Right lobe of liver (tissue), 6 donors: ENCODE data around the gene UBE2G1. TPM values are rescaled to one million over a fixed set of nuclear protein-coding genes. Genes with fewer than 3 reads are reported as not detected.

Experiments
- ATAC-seq, 4 donors: fragments of 200-7000 bp; cut with Tn5 transposase; one replicate each; pipeline ENCODE4 v1.9.1; 2020; ENCODE audit warnings: mild to moderate bottlenecking in 4 of 4, moderate library complexity in 4 of 4
- DNase-seq, 3 donors: peaks; one replicate each; pipeline ENCODE4 v3.0.0-alpha.2; 2020
- H3K27ac ChIP-seq, 3 donors: fragments of 200-600 bp; one replicate each; pipeline ENCODE4 v1.8.0; 2022
- H3K27me3 ChIP-seq, 2 donors: fragments of 200-600 bp; one replicate each; pipeline ENCODE4 v1.8.0; 2022
- H3K36me3 ChIP-seq, 4 donors: fragments of 200-600 bp; sonication (generic) in 1 of 4; one replicate each; pipeline versions ENCODE4 v1.5.1 to v1.8.0; 2017 to 2022; ENCODE audit warnings: control low read depth in 1 of 4
- H3K4me1 ChIP-seq, 4 donors: fragments of 200-600 bp; sonication (generic) in 1 of 4; one replicate each; pipeline versions ENCODE4 v1.5.1 to v1.8.0; 2017 to 2022; ENCODE audit warnings: control low read depth in 1 of 4
- H3K4me3 ChIP-seq, 3 donors: fragments of 200-600 bp; one replicate each; pipeline ENCODE4 v1.8.0; 2022
- H3K9me3 ChIP-seq, 4 donors: fragments of 200-600 bp; sonication (generic) in 1 of 4; one replicate each; pipeline versions ENCODE4 v1.5.1 to v1.8.0; 2017 to 2022; ENCODE audit warnings: control low read depth in 1 of 4
- CTCF ChIP-seq, 4 donors: fragments of 200-600 bp in 3 of 4; fragments of 450-650 bp in 1 of 4; IDR thresholded peaks; one replicate each; pipeline versions ENCODE4 v1.5.1 to v1.8.0; 2016 to 2022; ENCODE audit warnings: antibody characterized with exemption in 4 of 4, mild to moderate bottlenecking in 2 of 4
- POLR2A ChIP-seq: fragments of 450-650 bp; IDR thresholded peaks from one replicate; pipeline ENCODE4 v1.6.1; 2017; ENCODE audit warnings: antibody characterized with exemption, mild to moderate bottlenecking
- WGBS: methylation state at CpG from one replicate; pipeline ENCODE4 v1.1.6; 2018; ENCODE audit warnings: low coverage, low lambda C conversion rate; ENCODE audit not compliant: insufficient coverage; ENCODE audit errors: missing lambda C conversion rate; 5-methylcytosine and 5-hydroxymethylcytosine counted together
- intact Hi-C, 2 donors: fragments of 100-400 bp; cut with DNase I; formaldehyde crosslinking; loops; one replicate each; pipeline versions ENCODE4 v1.11.2 to v1.14.1; 2022
- total RNA-seq, 6 experiments: library from RNA; depleted of rRNA in 2 of 6; stranded (reverse); fragments of >200 nt in 2 of 6; fragmentation: NEBNext Ultra II Directional in 3 of 6; extraction: Animal tissue kit (Norgen Biotek cat#: 25700) in 3 of 6; gene quantifications; one replicate each; pipeline versions ENCODE4 v1.1.0 to v1.2.4, GENCODE V29; 2016 to 2023
- donor health status: DM: no; HTN: yes; CAD: no.
- donor health status: DM: no; HTN: no; CAD: no.
- donor health status: DM: no; HTN: no; CAD: no.
- donor health status: DM: no; HTN: yes; CAD: no.
- donor health status: DM: no; HTN: yes; CAD: no.

The UBE2G1 gene
- total RNA-seq, 6 experiments from 2014 or later: 30.3 to 45.5 (median 38.8) TPM

DNA sequence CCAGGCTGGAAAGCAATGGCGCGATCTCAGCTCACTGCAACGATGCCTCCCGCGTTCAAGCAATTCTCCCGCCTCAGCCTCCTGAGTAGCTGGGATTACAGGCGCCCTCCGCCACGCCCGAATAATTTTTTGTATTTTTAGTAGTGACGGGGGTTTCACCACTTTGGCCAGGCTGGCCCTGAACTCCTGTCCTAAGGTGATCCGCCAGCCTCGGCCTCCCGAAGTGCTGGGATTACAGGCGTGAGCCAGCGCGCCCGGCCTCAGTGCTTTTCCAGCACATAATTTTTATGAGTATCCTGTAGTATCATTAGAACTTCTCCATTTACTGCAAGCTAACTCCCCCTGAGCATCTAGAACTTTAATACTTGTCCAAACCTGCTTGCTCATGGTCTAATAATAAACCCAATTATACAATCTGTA, 1.8 kb downstream of the UBE2G1 start:
- DNase-seq: peak in 2 of 3 donors; percentile 22 to 42
- Histone ChIP-seq H3K27me3 (no peaks in the 10 kb centered on the region), H3K9me3 (no peaks in the 10 kb centered on the region), H3K4me1 (peaks cover 0 to 9% (median 4%) of the 10 kb centered on the region in 4 donors), H3K36me3 (peaks cover 0 to 9% (median 0%) of the 10 kb centered on the region in 4 donors), H3K4me3 (peak overlapping the region; percentile 96 to 100 (median 99)), H3K27ac (peak overlapping the region; percentile 83 to 95 (median 95))
- WGBS: 67% methylated on average over 15 of the region's 18 CpGs
- no peak for ATAC-seq
- intact Hi-C loops: no loop called here
- TF ChIP-seq CTCF (IDR thresholded peaks at IDR 0.05) (no peak), POLR2A (no peak)

- ATAC-seq (no peak), DNase-seq (peak in 1 of 3 donors; percentile 2)
- TF ChIP-seq POLR2A (no peak), CTCF (IDR thresholded peaks at IDR 0.05) (no peak)
- WGBS: 66% methylated on average over 4 of the region's 4 CpGs
- Histone ChIP-seq H3K27ac (no peak overlapping the region), H3K4me1 (peaks cover 0 to 28% (median 8%) of the 10 kb centered on the region in 4 donors), H3K36me3 (peaks cover 0 to 9% (median 0%) of the 10 kb centered on the region in 4 donors), H3K9me3 (no peaks in the 10 kb centered on the region), H3K27me3 (no peaks in the 10 kb centered on the region), H3K4me3 (no peak overlapping the region)
- intact Hi-C loops: no loop called here
Observed at GRCh38 chr17:4362141-4362540, 4.3 kb downstream of the UBE2G1 start.

DNA sequence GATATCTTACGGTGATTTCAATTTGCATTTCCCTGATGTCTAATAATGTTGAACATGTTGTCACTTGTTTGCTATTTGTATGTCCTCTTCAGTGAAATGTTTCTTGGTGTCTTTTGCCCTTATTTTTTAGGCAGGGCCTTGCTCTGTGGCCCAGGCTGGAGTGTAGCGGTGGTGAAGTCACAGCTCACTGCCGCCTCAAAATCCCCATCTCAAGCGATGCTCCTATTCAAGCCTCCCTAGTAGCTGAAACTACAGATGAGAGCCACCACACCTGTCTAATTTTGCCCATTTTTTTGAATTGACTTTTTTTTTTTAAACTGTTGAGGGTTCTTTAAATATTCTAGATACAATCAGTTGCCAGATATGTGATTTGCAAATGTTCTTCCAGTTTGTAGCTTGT, 8.3 kb downstream of the UBE2G1 start:
- Histone ChIP-seq H3K27me3 (no peaks in the 10 kb centered on the region), H3K4me3 (no peak overlapping the region), H3K27ac (no peak overlapping the region), H3K9me3 (no peaks in the 10 kb centered on the region), H3K4me1 (peaks cover 0 to 32% (median 3%) of the 10 kb centered on the region in 4 donors), H3K36me3 (peaks cover 0 to 9% (median 0%) of the 10 kb centered on the region in 4 donors)
- no peak for ATAC-seq
- intact Hi-C loops: no loop called here
- WGBS: 90% methylated on average over 4 of the region's 4 CpGs
- no peak for TF ChIP-seq CTCF (IDR thresholded peaks at IDR 0.05)
- peak in 1 of 3 donors; percentile 16 for DNase-seq

- Histone ChIP-seq H3K9me3 (no peaks in the 10 kb centered on the region), H3K27me3 (no peaks in the 10 kb centered on the region), H3K27ac (no peak overlapping the region), H3K36me3 (peaks cover 0 to 9% (median 0%) of the 10 kb centered on the region in 4 donors), H3K4me1 (peaks cover 0 to 32% (median 3%) of the 10 kb centered on the region in 4 donors), H3K4me3 (no peak overlapping the region)
- DNase-seq (no peak), ATAC-seq (no peak)
- TF ChIP-seq CTCF (IDR thresholded peaks at IDR 0.05) (no peak), POLR2A (no peak)
- intact Hi-C loops: no loop called here
- WGBS: 100% methylated on average over 1 of the region's 1 CpG
Observed at GRCh38 chr17:4357671-4358070, 8.8 kb downstream of the UBE2G1 start.
